Hippocampal formation (tissue), 2 donors: ENCODE data around the gene S100A8.
"Not testable (repeated sequence)": the region's sequence is repeated elsewhere in the genome, so short reads cannot be mapped to it uniquely, and the experiment has no call there.

Experiments used
- DNase-seq, 2 donors: peaks; one replicate each; lab custom pipeline; 2025; lab: John Stamatoyannopoulos, UW

The S100A8 gene

DNA sequence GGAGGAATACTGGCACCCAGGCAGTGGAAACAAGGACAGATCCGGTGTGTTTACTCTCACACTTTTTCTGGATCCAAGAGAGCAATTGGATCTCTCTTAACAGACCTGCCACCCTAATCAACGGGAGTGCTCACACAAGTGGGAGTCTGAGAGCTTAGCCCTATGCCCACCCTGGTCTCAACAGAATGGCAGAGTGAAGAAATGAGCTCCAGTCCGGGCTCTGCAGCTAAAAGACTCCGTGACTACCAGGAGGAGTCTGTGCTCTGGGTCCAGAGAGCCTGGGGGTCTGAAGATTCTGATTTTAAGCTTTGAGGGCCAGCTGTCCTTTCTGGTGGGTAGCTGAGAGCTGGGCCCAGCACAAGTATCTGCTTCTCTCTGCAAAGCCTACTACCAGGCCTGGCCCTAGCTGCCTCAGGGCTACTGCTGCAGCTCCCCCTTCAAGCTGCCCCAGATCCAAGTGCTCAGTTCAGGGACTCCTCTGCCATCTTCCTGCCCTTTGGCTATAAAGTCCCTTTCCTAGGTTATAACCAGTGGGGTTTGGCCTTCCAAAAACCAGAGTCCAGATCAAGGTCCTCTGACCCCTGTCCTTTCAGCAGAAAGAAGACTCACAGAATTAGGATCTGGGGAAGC, 29.3 kb downstream of the S100A8 start:
- DNase-seq = no peak

DNA sequence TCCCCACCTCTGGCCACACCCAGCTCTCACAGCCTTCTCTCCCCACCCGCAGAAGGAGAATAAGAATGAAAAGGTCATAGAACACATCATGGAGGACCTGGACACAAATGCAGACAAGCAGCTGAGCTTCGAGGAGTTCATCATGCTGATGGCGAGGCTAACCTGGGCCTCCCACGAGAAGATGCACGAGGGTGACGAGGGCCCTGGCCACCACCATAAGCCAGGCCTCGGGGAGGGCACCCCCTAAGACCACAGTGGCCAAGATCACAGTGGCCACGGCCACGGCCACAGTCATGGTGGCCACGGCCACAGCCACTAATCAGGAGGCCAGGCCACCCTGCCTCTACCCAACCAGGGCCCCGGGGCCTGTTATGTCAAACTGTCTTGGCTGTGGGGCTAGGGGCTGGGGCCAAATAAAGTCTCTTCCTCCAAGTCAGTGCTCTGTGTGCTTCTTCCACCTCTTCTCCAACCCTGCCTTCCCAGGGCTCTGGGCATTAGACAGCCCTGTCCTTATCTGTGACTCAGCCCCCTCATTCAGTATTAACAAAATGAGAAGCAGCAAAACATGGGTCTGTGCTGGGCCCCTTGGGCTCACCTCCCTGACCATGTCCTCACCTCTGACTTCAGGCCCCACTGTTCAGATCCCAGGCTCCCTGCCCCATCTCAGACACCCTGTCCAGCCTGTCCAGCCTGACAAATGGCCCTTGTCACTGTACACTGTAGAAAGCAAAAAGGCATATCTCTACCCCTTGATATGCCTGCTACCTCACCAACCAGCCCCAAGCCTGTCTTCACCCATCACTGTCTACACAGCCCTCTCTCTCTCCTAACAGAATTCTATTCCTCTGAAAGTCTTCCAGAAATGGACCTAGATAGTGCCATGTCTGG, 30.0 kb downstream of the S100A8 start:
- DNase-seq = no peak

DNA sequence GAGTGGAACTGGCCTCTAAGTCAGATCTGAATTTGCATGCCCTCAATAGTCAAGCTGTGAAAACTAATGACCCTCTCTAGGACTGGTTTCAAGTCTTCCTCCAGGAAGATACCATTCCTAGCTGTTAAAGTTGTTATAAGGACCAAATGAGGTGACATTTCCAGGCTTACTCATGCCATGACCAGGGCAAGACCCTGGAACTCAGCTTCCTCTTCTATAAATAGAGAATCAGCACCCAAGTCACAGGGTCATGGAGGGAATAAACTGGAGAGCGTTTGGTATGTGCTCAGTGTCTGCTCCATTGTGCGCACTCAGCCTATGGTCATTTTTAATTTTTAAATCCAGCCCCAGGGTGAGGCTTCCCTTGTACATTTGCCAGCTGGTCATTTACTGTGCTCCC, 30.7 kb downstream of the S100A8 start:
- DNase-seq = no peak

DNA sequence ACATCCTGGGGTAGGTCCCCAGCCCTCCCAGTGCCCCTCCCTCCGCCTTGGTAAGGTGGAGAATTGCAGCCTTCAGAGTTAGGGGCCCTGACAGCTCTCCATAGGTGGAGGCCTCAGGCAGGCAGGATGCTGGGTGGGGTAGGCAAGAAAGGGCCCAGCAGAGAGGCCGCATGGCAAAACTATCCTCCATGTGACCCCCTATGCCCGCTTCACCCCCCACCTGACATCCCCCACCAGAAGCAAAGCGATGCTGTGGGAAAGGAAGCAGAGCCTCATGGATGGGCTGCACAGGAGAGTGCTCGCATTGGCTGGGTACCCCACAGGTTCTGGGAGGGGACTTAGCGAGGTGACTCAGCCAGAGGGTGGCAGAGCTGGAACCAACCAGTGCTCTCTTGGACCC, 31.6 kb downstream of the S100A8 start:
- no peak for DNase-seq

DNA sequence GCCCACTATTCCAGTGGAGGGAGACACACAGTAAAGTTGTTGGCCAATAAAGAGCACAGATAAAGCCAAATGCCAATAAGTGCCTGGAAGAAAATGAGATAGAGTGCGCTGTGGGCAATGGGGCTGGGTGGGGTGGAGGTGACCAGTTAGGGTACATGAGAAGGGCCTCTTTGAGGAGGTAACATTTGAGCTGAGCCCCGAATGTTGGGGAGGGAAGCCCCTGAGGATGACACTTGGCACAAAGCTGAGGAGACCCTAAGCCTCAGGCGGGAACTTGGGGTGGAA, 32.2 kb downstream of the S100A8 start:
- no peak for DNase-seq

DNA sequence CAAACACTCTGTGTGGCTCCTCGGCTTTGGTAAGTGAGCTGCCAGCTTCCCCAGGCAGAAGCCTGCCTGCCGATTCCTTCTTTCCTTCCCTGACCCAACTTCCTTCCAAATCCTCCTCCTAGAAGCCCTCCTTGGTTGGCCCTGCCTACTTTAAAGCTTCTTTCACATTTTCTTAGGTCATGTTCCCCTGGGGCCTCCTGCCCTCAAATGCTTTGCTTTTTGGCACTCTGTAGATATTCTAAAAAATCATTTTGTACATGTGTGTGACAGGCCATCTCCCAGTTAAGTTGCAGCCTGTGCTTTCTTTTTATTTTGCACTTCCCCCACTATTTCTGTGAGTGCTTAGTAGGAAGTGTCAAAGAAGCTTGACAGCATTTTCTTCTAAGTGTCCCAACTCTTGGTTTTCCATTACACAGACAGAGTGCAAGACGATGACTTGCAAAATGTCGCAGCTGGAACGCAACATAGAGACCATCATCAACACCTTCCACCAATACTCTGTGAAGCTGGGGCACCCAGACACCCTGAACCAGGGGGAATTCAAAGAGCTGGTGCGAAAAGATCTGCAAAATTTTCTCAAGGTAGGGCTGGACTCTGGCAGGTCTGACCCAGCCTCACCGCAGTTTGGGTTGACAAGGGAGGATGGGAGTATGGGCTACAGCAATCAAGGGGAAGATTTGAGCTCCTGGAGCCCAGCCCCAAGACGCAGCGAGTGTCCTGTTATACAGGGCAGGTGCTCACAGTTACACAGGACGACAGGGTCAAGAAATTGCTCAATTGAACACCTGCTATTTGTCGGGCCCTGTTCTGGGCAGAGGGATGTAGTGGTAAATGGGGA, 32.8 kb downstream of the S100A8 start, which contains the start of gene S100A9:
Gene S100A9, plus strand, starts transcription at position 2 of the 838 bp plus-strand sequence. Its CDS starts 430 bp downstream, at position 432.
- no peak for DNase-seq

DNA sequence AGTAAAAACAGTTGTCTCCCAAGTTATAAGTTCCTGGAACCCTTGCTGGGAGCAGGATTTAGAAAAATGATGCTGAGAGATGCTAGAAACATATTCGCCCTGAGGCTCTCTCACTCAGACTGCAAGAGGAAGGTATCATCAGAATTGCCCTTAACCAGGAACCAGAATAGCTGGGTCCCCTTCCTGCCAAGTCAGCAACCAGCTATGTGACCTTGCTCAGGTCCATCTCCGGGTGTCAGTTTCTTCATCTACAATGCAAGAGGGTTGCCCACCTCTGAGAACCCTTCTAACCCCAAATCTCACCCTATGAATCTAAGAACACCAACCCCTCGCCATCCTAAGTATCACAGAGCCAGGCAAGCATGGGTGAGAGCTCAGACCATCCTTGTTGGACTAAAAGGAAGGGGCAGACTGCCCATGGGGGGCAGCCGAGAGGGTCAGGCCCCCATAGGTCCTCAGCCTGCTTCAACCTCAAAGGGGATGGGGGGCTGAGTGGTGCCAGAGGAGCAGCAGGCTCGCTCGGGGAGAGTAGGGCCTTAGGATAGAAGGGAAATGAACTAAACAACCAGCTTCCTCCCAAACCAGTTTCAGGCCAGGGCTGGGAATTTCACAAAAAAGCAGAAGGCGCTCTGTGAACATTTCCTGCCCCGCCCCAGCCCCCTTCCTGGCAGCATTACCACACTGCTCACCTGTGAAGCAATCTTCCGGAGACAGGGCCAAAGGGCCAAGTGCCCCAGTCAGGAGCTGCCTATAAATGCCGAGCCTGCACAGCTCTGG, 33.6 kb downstream of the S100A8 start:
- DNase-seq = no peak

DNA sequence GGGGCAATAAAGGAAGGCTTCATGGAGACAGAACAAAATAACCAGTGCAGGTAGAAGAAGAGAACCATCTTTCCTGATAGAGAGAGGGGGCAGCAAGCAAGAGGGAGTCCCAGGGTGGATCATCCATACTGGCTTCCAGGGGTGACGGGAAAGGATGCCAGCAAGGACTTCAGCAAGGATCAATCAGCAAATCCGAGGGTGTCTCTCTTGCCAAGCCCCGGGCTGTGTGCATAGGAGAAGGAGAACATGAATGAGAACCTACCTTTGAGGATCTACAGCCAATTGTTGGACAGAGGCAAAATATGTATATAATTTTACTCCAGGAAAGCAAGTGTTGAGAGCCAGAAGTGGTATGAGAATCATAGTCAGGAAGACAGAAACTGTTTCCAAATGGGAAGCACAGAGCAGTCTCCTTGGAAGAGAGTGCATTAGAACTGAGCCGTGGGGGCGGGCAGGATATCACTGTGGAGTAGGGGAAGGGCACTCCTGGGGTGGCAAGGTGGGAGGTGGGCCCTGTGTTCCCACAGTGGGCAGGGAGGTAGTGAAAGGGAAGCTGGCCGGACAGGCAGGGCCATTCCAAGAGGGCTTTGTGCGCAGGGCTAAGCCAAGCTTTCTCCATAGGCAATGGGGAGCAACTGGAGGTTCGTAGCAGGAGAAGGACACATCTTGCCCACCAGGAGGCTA, 34.3 kb downstream of the S100A8 start:
- DNase-seq = no peak

DNA sequence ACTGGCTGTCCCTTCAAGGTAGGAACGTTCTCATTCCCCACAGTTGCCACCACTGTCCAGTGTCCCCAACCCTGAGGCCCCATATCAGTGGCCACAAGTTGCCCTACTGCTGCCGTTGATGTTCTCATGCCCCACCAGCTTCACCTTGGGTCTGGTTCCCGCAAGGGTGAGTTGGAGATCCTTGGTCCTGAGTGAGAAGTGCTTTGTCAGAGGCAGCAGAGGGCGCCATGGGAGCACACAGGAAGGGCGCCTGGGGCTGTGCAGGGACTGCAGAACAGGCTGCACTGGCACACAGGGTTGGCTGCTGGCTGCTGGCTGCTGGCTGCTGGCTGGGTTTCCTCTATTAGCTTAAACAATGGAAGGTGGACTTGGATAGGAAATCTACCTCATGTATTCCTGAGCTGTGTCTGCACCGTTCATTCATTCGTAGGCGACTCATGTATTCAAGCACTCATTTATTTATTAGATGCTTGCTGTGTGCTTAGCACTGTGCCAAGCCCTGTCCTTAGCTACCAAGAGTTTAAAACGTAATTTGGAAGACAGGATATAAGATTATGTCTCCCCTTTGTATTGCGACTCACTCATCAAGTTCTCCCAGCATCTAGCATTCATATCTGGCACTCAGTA, 35.3 kb downstream of the S100A8 start:
- DNase-seq = no peak

DNA sequence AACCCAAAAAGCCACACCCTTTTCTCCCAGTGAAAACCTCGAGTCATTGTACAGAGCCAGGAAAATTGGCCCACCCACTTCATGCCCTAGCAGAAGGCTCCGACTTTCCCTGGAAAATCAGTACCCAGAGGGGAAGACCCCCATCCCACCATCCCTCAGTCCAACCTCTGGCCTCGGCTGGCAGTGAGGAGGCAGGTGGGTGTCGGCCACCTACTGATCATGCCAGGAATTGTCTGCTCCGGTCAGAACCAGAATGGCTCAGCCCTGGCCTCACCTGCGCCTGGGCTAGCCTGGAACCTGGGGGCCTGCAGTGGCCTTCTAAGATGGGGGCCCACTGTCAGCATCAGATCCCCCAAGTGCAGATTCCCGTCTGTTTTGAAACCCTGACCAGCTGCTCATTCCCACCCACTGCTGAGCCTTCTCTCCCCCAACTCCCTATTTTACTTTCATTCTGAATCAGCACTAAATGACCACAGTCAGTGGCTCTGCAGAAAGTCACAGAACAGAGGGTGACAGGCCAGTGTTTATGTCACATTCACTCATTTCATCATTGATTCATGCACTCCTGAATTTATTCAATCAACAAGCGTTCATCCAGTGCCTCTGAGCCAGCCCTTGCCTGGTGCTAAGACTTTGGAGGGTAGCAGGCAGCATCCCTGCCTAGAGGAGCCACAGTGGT, 36.2 kb downstream of the S100A8 start:
- no peak for DNase-seq

DNA sequence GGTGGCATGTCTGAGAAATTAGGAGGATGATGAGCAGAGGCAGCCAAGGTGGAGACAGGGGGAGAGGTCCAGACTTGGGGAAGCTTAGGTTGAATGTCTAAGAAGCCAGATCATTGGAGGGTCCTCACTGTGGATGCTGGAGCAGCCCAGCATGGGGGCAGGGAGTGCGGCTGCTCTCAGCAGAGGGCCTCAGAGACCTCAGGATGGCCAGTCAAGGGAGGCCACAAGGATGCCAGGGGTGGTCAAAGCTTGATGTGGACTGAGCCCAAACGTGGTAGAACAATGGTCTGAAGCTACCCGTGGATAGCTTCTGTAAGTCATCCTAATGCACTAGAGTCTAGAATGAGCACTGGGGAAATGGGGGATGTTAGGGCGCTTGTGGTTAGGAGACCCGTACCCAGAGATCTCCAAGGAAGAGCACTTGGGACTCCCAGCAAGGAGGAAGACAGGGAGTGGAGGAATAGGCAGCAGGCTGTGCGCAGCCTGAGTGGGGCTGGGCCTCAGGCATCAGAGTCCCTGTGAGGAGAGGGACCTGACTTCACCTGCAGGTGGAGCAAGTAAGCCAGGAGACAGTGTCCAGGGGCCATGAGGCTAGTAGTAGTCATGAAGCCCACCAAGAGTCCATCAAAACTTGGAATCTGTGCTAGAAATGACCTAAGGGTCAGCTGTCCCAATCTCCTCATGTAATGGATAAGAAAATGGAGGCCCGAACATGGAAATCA, 37.5 kb downstream of the S100A8 start:
- DNase-seq = no peak

DNA sequence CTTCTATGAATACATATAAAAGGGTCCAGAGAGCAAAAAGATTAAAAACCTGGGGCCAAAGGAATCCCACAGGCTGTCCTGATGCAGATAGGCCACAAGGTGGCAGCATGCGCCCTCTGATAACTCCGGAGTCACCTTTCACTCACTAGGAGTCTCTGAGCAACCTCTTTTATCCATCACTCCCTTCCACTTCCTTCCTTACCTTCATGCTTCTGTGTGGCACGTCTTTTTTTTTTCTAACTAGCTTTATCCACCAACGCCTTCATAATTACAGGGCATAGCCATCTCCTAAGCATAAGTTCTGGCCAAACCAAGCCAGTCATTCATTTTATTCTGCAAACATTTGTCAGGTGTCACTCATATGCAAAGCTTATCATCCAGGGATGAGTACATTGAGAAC, 38.4 kb downstream of the S100A8 start:
- peak; percentile 38 to 66 for DNase-seq

DNA sequence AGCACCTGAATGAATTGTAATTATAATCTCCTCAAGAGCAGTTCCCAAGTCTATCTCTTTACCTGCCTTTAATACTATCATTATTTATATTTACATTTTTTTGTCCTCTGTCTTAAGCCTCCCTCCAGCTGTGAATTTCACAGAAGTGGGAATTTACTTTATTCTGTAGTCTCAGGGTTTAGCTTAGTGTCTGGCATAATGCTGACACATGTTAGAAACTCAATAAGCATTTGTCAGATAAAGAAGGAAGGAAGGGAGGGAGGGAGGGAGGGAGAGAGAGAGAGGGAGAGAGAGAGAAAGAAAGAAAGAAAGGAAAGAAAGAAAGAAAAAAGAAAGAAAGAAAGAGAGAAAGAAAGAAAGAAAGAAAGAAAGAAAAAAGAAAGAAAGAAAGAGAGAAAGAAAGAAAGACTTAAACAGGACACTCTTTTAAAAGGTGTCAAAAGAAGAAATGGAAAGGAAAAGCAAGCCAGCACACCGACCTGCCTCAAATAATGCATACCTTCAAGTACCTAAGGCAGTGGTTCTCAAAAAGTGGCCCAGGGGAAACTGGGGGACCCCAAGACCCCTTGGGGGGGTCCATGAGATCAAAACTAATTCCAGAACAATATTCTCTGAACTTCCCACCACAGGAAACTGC, 40.4 kb downstream of the S100A8 start:
- DNase-seq = no peak

DNA sequence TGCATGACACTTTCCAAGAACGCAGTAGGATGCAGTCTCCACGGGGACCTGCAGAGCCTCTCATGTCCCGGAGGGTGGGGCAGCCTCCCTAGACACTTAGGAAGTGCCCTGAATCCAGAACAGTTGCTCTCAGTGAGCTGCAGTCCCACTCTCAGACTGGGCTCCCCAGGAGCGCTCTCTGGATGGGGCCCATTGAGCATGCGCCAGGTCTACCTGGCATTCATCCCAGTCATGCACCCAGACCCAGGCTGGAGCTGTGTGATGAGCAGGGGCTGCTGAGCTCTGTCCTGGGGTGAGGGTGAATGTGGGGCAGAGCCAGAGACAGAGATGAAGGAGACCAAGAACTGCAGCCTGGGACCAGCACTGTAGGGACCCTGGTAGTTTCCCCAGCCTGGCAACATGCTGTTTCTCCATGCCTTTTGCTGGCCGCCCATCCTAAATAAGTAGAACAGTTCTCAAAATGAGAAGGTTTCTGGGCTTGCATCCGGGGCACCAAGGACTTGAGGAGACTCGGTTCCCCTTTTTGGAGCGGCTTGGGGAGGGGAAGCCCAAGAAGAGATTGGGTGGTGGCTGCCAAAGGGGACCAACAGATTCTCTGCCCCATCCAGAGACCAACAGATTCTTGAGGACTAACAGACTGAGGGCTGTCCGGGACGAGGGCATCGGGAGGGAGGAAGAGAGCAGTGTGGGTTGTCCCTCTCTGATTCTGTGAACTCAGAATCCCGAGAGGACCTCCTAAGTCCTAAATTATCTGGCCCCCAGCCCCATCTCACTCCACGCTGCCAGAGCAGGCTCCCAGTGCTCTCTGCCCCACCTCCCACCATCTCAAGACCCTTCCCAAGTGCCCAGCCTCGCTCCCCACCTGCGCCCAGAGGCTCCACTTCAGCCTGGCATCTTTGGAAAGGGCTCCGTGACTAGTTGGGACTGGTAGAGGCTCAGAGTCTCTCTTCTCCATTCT, 41.2 kb downstream of the S100A8 start:
- no peak for DNase-seq

DNA sequence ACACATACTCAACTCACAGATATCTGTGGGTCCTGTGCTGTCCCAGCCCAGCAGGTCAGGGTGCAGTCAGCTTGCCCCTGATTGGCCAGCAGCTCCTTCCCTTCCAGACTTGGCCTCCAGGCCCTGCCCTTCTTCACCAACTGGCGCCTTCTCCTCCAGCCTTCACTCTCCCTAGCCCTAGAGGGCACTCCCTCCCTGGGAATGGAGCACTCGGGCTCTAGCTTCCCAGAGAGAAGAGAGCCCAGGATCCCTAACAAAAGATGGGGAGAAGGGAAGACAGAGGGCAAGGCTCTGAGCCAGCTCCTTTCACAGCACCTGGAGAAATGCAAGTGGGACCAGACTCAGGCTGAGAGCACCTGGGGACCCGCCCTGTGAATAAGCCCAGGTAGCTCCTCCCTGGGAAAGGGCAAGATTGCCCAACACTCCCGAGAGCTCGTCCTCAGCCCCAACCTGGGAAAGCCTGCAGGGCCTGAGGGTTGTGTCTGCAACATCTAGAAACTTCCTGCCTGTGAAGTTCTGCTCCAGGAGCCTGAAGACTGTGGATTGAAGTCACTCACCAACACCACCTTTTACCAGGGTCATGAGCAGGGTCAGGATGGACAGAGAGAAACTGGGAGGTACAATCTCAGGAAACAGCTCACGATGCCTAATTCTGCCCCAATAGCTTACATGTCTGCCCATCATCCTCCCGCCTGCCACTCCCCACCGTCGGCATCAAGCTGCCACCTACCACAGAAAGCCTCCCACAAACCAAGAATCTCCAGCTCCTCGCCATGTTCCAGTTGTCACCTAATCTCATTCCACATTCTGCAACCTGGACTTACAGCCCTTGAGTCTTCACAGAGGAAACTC, 42.1 kb downstream of the S100A8 start, which contains the start of gene PGLYRP4:
Gene PGLYRP4, minus strand, starts transcription at position 331 of the 852 bp plus-strand sequence. CDS start 909 bp downstream, outside the sequence.
- DNase-seq = no peak

DNA sequence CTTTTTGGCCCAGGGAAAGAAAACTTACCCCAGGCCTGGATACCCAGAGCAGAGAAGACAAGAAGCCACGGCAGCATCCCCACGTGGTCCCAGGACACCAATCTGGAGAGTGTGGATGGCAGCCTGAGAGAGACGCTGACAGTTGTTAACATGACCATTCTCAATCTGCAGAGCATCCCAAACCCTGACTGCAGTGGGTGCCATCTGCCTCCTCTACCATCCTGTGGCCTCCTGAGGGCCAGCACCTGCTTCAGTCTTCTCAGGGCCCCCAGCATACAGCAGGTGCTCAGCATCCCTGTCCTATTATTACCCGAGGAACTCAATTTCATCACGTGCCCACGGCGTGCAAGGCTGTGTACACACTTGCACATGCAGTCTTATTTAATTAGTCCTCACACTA, 43.0 kb downstream of the S100A8 start:
- no peak for DNase-seq

DNA sequence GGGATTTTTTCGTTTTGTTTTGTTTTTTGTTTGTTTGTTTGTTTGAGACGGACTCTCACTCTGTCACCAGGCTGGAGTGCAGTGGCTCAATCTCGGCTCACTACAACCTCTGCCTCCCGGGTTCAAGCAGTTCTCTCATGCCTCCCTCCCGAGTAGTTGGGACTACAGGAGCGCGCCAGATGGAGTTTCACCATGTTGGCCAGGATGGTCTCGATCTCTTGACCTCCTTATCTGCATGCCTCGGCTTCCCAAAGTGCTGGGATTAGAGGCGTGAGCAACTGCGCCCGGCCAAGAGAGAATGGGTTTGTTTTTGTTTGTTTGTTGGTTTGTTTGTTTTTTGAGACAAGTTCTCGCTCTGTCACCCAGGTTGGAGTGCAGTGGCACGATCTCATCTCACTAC, 43.8 kb downstream of the S100A8 start:
- not testable (repeated sequence) for DNase-seq
